Colonic mucosa (tissue), 4 donors: ENCODE data around the gene CLDN2. TPM values are rescaled to one million over a fixed set of nuclear protein-coding genes. Genes with fewer than 3 reads are reported as not detected.

Source experiments
- DNase-seq: peaks from one replicate; pipeline ENCODE4 v3.0.0-alpha.2; 2020
- H3K27ac ChIP-seq: fragments of 200-600 bp; one replicate; pipeline ENCODE4 v1.8.0; 2021
- H3K27me3 ChIP-seq: fragments of 200-600 bp; one replicate; pipeline ENCODE4 v1.8.0; 2021
- H3K36me3 ChIP-seq: fragments of 200-600 bp; one replicate; pipeline ENCODE4 v1.8.0; 2021
- H3K4me1 ChIP-seq: fragments of 200-600 bp; one replicate; pipeline ENCODE4 v1.8.0; 2021; ENCODE audit warnings: mild to moderate bottlenecking
- H3K4me3 ChIP-seq: fragments of 200-600 bp; one replicate; pipeline ENCODE4 v1.8.0; 2021
- H3K9ac ChIP-seq, 2 donors: one replicate each; pipeline ENCODE4 v1.7.0; 2013; ENCODE audit warnings: control low read depth in 2 of 2, low read depth in 2 of 2, low read length in 2 of 2
- H3K9me3 ChIP-seq: fragments of 200-600 bp; one replicate; pipeline ENCODE4 v1.8.0; 2021
- intact Hi-C: fragments of 100-400 bp; cut with DNase I; formaldehyde crosslinking; loops from one replicate; pipeline ENCODE4 v1.14.1; 2022
- total RNA-seq, 2 donors: library from RNA; stranded (reverse); fragmentation: NEBNext Ultra II Directional in 1 of 2; extraction: Animal tissue kit (Norgen Biotek cat#: 25700) in 1 of 2; gene quantifications; one replicate each; pipeline ENCODE4 v1.2.1, GENCODE V29; 2021
- TF ChIP-seq, protein P1 (sequence below): fragments of 200-600 bp; IDR thresholded peaks from one replicate; pipeline ENCODE4 v1.8.0; 2022; ENCODE audit warnings: antibody characterized with exemption, mild to moderate bottlenecking
- donor health status: healthy.
- donor health status: DM: no; HTN: no; CAD: no.
- donor health status: DM: no; HTN: no; CAD: no.

The CLDN2 gene
- total RNA-seq, 2 donors from 2014 or later, result 0.58 to 1.9 TPM

GRCh38 chrX:106972896-106973295 lies 52.7 kb downstream of the CLDN2 start:
- no peaks in the 10 kb centered on the region for H3K27me3 ChIP-seq
- intact Hi-C loops, result no loop called here
- TF ChIP-seq, protein P1, sequence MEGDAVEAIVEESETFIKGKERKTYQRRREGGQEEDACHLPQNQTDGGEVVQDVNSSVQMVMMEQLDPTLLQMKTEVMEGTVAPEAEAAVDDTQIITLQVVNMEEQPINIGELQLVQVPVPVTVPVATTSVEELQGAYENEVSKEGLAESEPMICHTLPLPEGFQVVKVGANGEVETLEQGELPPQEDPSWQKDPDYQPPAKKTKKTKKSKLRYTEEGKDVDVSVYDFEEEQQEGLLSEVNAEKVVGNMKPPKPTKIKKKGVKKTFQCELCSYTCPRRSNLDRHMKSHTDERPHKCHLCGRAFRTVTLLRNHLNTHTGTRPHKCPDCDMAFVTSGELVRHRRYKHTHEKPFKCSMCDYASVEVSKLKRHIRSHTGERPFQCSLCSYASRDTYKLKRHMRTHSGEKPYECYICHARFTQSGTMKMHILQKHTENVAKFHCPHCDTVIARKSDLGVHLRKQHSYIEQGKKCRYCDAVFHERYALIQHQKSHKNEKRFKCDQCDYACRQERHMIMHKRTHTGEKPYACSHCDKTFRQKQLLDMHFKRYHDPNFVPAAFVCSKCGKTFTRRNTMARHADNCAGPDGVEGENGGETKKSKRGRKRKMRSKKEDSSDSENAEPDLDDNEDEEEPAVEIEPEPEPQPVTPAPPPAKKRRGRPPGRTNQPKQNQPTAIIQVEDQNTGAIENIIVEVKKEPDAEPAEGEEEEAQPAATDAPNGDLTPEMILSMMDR, result no peak
- no peak for DNase-seq
- no peaks in the 10 kb centered on the region for H3K4me1 ChIP-seq
- no peaks in the 10 kb centered on the region for H3K36me3 ChIP-seq
- no peak overlapping the region for H3K27ac ChIP-seq
- H3K9ac ChIP-seq, result no peak overlapping the region
- no peak overlapping the region for H3K4me3 ChIP-seq
- H3K9me3 ChIP-seq, result no peaks in the 10 kb centered on the region

DNA sequence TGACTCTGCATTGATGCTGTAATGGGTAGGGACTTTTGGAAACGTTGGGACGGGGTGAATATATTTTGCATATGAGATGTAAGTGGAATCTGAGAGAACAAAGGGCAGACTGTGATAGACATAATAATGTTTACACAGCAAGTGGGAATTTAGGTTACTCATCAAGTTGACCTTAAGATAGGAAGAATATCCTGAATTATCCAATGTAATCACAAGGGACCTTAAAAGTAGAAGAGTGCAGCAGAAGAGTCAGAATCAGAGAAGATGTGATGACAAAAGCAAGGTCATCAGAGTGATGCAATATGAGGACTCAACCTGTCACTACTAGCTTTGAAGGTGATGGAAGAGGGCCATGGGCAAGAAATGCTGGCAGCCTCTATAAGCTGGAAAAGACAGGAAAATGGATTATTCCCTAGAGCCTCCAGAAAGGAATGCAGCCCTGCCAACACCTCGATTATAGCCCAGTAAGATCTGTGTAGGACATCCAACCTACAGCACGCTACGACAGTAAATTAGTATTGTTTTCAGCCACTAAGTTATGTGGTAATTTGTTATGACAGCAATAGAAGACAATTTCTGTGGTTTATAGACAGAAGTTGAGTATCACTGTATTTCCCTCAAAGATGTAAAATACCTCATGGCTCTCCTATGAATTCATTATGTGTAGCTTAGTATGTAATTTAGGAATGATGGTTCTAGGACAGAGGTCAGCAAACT lies 53.4 kb downstream of the CLDN2 start:
- TF ChIP-seq, protein P1, result no peak
- no peak overlapping the region for H3K4me3 ChIP-seq
- H3K4me1 ChIP-seq, result no peaks in the 10 kb centered on the region
- H3K9ac ChIP-seq, result no peak overlapping the region
- intact Hi-C loops, result no loop called here
- no peaks in the 10 kb centered on the region for H3K9me3 ChIP-seq
- H3K27ac ChIP-seq, result no peak overlapping the region
- no peaks in the 10 kb centered on the region for H3K27me3 ChIP-seq
- DNase-seq, result no peak
- H3K36me3 ChIP-seq, result no peaks in the 10 kb centered on the region

DNA sequence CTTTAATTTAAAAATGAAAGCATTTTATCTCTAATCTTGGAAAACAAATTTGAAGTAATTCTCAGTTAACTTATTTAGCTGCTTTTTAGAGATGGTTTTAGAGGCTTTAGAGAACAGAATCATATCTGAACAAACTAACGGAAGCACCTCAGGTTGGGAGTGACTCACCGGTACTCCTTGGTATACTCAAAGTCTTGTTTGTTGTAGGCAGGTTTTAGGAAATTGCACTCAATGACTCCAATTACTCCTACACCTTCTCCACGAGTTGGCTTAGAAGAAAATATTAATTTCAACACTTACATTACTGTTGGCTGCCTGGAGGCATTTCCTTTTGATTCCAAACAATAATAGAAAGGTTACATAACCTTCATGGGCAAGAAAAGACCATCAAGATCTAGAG lies 56.2 kb downstream of the CLDN2 start:
- Histone ChIP-seq H3K27ac (no peak overlapping the region), H3K27me3 (no peaks in the 10 kb centered on the region), H3K4me1 (no peaks in the 10 kb centered on the region), H3K4me3 (no peak overlapping the region), H3K9me3 (no peaks in the 10 kb centered on the region), H3K36me3 (no peaks in the 10 kb centered on the region), H3K9ac (no peak overlapping the region)
- DNase-seq, result no peak
- TF ChIP-seq, protein P1, result no peak
- intact Hi-C loops, result no loop called here

Other genes starting within 250 kb of the CLDN2 start
- 10 to 100 TPM; 28.0 to 41.5 TPM for gene RNF128, start 193.7 kb upstream of the CLDN2 start, total RNA-seq
- gene TBC1D8B, start 117.7 kb upstream of the CLDN2 start, total RNA-seq, result 10 to 100 TPM; 11.6 to 17.9 TPM
- not detected for gene RIPPLY1, start 17.1 kb upstream of the CLDN2 start, total RNA-seq
- gene MORC4, start 79.8 kb downstream of the CLDN2 start, total RNA-seq, result 10 to 100 TPM; 11.2 to 11.3 TPM
- gene RBM41, start 198.4 kb downstream of the CLDN2 start, total RNA-seq, result 10 to 100 TPM; 14.3 to 21.9 TPM